Measurements from ENCODE around the gene GTF2IRD1.
"Not testable (repeated sequence)": the region's sequence is repeated elsewhere in the genome, so short reads cannot be mapped to it uniquely, and the experiment has no call there.

Gene GTF2IRD1

GRCh38 chr7:74518041-74518440 lies 64.3 kb downstream of the GTF2IRD1 start:
- ATAC-seq (ENCODE audit: low read depth) (no peak), DNase-seq (ENCODE audit: low spot score in 2 of 2) (no peak)
- Mint-ChIP-seq H3K9me3 (peaks cover 2% of the 10 kb centered on the region), H3K36me3 (no peaks in the 10 kb centered on the region), H3K4me3 (no peak overlapping the region), H3K27ac (no peak overlapping the region), H3K27me3 (peaks cover 3% of the 10 kb centered on the region), H3K4me1 (no peaks in the 10 kb centered on the region)

DNA sequence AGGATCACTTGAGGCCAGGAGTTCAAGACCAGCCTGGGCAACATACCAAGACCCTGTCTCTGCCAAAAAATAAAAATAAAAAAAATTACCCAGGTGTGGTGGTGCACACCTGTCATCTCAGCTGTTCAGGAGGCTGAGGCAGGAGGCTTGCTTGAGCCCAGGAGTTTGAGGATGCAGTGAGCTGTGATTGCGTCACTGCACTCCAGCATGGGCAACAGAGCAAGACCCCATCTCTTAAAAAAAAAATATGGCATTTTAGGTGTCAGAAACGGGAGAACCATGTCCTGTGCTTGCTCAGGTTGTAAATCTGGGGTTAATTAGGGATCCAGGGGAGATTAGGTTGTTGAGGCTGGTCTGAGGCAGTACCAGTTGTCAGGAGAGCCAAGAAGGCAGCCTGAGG lies 64.9 kb downstream of the GTF2IRD1 start:
- Mint-ChIP-seq H3K36me3 (no peaks in the 10 kb centered on the region), H3K4me1 (no peaks in the 10 kb centered on the region), H3K27ac (no peak overlapping the region), H3K9me3 (peaks cover 2% of the 10 kb centered on the region), H3K4me3 (no peak overlapping the region), H3K27me3 (peaks cover 4% of the 10 kb centered on the region)
- ATAC-seq (ENCODE audit: low read depth) (no peak), DNase-seq (ENCODE audit: low spot score in 2 of 2) (no peak)

DNA sequence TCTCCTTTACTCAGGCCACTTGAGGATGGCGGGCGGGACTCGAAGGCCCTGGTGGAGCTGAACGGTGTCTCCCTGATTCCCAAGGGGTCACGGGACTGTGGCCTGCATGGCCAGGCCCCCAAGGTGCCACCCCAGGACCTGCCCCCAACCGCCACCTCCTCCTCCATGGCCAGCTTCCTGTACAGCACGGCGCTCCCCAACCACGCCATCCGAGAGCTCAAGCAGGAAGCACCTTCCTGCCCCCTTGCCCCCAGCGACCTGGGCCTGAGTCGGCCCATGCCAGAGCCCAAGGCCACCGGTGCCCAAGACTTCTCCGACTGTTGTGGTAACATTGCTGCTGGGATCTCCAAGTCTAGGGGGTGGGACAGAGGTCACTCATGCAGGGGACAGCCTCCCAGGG lies 65.7 kb downstream of the GTF2IRD1 start:
- no peaks in the 10 kb centered on the region for H3K36me3 Mint-ChIP-seq
- H3K27me3 Mint-ChIP-seq: peaks cover 6% of the 10 kb centered on the region
- H3K27ac Mint-ChIP-seq: no peak overlapping the region
- peaks cover 2% of the 10 kb centered on the region for H3K9me3 Mint-ChIP-seq
- ATAC-seq (ENCODE audit: low read depth) (no peak), DNase-seq (ENCODE audit: low spot score in 2 of 2) (no peak)
- H3K4me3 Mint-ChIP-seq: no peak overlapping the region
- H3K4me1 Mint-ChIP-seq: no peaks in the 10 kb centered on the region

- H3K4me3 Mint-ChIP-seq: no peak overlapping the region
- H3K27ac Mint-ChIP-seq: no peak overlapping the region
- no peaks in the 10 kb centered on the region for H3K4me1 Mint-ChIP-seq
- H3K9me3 Mint-ChIP-seq: peaks cover 2% of the 10 kb centered on the region
- no peaks in the 10 kb centered on the region for H3K36me3 Mint-ChIP-seq
- DNase-seq (ENCODE audit: low spot score in 2 of 2) (no peak), ATAC-seq (ENCODE audit: low read depth) (no peak)
- H3K27me3 Mint-ChIP-seq: peaks cover 3% of the 10 kb centered on the region
These were observed 68.1 kb downstream of the GTF2IRD1 start for GRCh38 chr7:74521855-74522254.

DNA sequence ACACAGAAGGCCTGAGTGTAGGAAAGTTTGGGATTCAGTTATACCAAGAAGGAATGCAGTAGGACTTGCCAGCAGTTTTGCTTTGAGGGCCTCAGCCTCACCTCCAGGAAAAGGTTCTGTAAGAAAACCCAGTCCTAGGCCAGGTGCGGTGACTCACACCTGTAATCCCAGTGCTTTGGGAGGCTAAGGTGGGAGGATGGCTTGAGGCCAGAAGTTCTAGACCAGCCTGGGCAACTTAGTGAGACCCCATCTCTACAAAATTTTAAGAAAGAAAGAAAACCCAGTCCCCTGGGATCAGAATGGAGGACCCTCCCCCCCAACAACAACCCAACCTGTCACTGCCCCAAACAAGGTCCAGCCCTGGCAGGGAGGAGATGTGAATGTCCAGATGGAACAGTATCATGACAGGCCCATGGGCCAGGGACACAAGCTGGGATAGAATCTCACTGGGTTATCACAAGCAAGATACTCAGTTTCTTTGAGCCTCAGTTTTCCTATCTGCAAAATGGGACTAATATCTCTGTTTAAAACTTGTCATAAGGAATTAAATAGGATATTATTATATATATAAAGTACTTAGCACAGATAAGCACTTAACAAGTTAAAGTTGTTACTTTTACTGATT lies 68.7 kb downstream of the GTF2IRD1 start:
- H3K9me3 Mint-ChIP-seq: peaks cover 2% of the 10 kb centered on the region
- DNase-seq (ENCODE audit: low spot score in 2 of 2) (no peak), ATAC-seq (ENCODE audit: low read depth) (no peak)
- peaks cover 3% of the 10 kb centered on the region for H3K27me3 Mint-ChIP-seq
- H3K27ac Mint-ChIP-seq: no peak overlapping the region
- no peaks in the 10 kb centered on the region for H3K36me3 Mint-ChIP-seq
- no peak overlapping the region for H3K4me3 Mint-ChIP-seq
- no peaks in the 10 kb centered on the region for H3K4me1 Mint-ChIP-seq

- H3K27me3 Mint-ChIP-seq: peaks cover 3% of the 10 kb centered on the region
- no peak for DNase-seq (ENCODE audit: low spot score in 2 of 2)
- H3K9me3 Mint-ChIP-seq: peaks cover 2% of the 10 kb centered on the region
- ATAC-seq (ENCODE audit: low read depth): no peak
- H3K27ac Mint-ChIP-seq: no peak overlapping the region
- H3K4me1 Mint-ChIP-seq: no peaks in the 10 kb centered on the region
- H3K4me3 Mint-ChIP-seq: no peak overlapping the region
- H3K36me3 Mint-ChIP-seq: no peaks in the 10 kb centered on the region
These were observed 69.3 kb downstream of the GTF2IRD1 start for GRCh38 chr7:74523015-74523414.

GRCh38 chr7:74525140-74525539 lies 71.4 kb downstream of the GTF2IRD1 start:
- H3K9me3 Mint-ChIP-seq: peaks cover 2% of the 10 kb centered on the region
- H3K4me1 Mint-ChIP-seq: no peaks in the 10 kb centered on the region
- no peak overlapping the region for H3K27ac Mint-ChIP-seq
- DNase-seq (ENCODE audit: low spot score in 2 of 2) (no peak), ATAC-seq (ENCODE audit: low read depth) (no peak)
- no peaks in the 10 kb centered on the region for H3K36me3 Mint-ChIP-seq
- H3K27me3 Mint-ChIP-seq: peaks cover 3% of the 10 kb centered on the region
- H3K4me3 Mint-ChIP-seq: no peak overlapping the region

- no peak overlapping the region for H3K4me3 Mint-ChIP-seq
- no peaks in the 10 kb centered on the region for H3K36me3 Mint-ChIP-seq
- no peak for ATAC-seq (ENCODE audit: low read depth)
- DNase-seq (ENCODE audit: low spot score in 2 of 2): no peak
- no peaks in the 10 kb centered on the region for H3K4me1 Mint-ChIP-seq
- H3K27ac Mint-ChIP-seq: no peak overlapping the region
- H3K27me3 Mint-ChIP-seq: peaks cover 3% of the 10 kb centered on the region
- H3K9me3 Mint-ChIP-seq: peaks cover 2% of the 10 kb centered on the region
These were observed 72.2 kb downstream of the GTF2IRD1 start for GRCh38 chr7:74525881-74526280.

GRCh38 chr7:74526780-74527179 lies 73.1 kb downstream of the GTF2IRD1 start:
- no peaks in the 10 kb centered on the region for H3K9me3 Mint-ChIP-seq
- ATAC-seq (ENCODE audit: low read depth) (no peak), DNase-seq (ENCODE audit: low spot score in 2 of 2) (no peak)
- H3K27ac Mint-ChIP-seq: no peak overlapping the region
- H3K36me3 Mint-ChIP-seq: no peaks in the 10 kb centered on the region
- H3K27me3 Mint-ChIP-seq: peaks cover 3% of the 10 kb centered on the region
- no peaks in the 10 kb centered on the region for H3K4me1 Mint-ChIP-seq
- H3K4me3 Mint-ChIP-seq: no peak overlapping the region

DNA sequence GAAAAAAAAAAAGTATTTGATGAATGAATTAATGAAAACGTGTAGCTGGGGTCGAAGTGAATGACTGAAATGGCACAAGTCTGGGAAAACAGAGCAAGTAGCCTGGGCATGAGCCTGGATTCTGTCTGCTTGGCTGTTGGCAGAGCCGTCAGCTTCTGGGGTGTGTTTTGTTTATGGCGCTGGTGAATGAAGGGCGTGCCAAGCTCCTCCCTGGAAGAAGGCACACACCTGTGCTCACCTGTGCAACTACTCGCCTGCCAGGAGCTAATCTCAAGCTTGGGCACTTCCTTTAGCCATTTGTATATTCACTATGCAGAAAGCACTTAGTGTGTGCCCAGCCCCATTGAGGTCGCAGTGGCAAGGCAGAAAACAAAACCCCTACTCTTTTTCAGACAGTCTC lies 74.1 kb downstream of the GTF2IRD1 start:
- Mint-ChIP-seq H3K9me3 (no peaks in the 10 kb centered on the region), H3K4me1 (no peaks in the 10 kb centered on the region), H3K4me3 (no peak overlapping the region), H3K36me3 (no peaks in the 10 kb centered on the region), H3K27me3 (peaks cover 3% of the 10 kb centered on the region), H3K27ac (no peak overlapping the region)
- ATAC-seq (ENCODE audit: low read depth) (no peak), DNase-seq (ENCODE audit: low spot score in 2 of 2) (no peak)

GRCh38 chr7:74528773-74529172 lies 75.1 kb downstream of the GTF2IRD1 start:
- not testable (repeated sequence) for H3K27ac Mint-ChIP-seq; DNase-seq (ENCODE audit: low spot score in 2 of 2); ATAC-seq (ENCODE audit: low read depth); H3K4me1 Mint-ChIP-seq; H3K36me3 Mint-ChIP-seq; H3K9me3 Mint-ChIP-seq; H3K27me3 Mint-ChIP-seq; H3K4me3 Mint-ChIP-seq

- Mint-ChIP-seq H3K4me1 (no peaks in the 10 kb centered on the region), H3K27me3 (no peaks in the 10 kb centered on the region), H3K27ac (no peak overlapping the region), H3K4me3 (no peak overlapping the region), H3K36me3 (no peaks in the 10 kb centered on the region), H3K9me3 (no peaks in the 10 kb centered on the region)
- DNase-seq (ENCODE audit: low spot score in 2 of 2): no peak
- no peak for ATAC-seq (ENCODE audit: low read depth)
These were observed 82.2 kb downstream of the GTF2IRD1 start for GRCh38 chr7:74535951-74536356.

- DNase-seq (ENCODE audit: low spot score in 2 of 2): not testable (repeated sequence)
These were observed 88.2 kb downstream of the GTF2IRD1 start for GRCh38 chr7:74541937-74542336.

DNA sequence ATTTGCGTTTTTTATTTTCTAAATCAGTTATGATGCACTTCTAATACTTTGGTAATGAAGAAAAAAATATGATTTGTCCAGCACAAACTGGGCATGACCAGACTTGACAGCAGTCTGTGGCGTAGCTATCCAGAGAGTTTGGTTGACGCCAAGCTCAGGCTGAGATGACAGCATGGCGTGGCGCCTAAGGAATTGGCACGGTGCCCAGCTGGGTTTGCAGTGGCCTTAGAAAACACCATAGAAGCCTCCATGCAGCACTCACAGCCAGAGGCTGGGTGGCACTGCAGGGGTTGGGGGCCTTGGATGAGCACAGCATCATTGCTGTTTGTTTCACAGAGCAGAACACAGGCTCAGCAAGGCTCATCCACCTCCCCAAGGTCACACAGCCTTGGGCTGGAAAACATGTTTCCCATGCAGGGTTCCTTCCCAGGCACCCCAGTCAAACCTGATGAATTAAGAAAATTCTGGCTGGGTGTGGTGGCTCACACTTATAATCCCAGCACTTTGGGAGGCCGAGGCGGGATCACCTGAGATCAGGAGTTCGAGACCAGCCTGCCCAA lies 88.9 kb downstream of the GTF2IRD1 start:
- DNase-seq (ENCODE audit: low spot score in 2 of 2): no peak
- no peak for ATAC-seq (ENCODE audit: low read depth)
- Mint-ChIP-seq H3K9me3 (peaks cover 2% of the 10 kb centered on the region), H3K4me1 (no peaks in the 10 kb centered on the region), H3K27ac (no peak overlapping the region), H3K36me3 (no peaks in the 10 kb centered on the region), H3K4me3 (no peak overlapping the region), H3K27me3 (peaks cover 2% of the 10 kb centered on the region)

More at GRCh38 chr7:74541937-74542336, 88.2 kb downstream of the GTF2IRD1 start:
- ATAC-seq (ENCODE audit: low read depth); H3K9me3 Mint-ChIP-seq; H3K4me1 Mint-ChIP-seq; H3K27ac Mint-ChIP-seq; H3K27me3 Mint-ChIP-seq; H3K4me3 Mint-ChIP-seq; H3K36me3 Mint-ChIP-seq: not testable (repeated sequence)

All from memory B cell (primary cell).